SHP77 (cell line): ENCODE measurements around the gene GPR108.

Experiments
- DNase-seq, 2 experiments: peaks; one replicate each; lab custom pipeline; 2025; lab: John Stamatoyannopoulos, UW

Gene GPR108

DNA sequence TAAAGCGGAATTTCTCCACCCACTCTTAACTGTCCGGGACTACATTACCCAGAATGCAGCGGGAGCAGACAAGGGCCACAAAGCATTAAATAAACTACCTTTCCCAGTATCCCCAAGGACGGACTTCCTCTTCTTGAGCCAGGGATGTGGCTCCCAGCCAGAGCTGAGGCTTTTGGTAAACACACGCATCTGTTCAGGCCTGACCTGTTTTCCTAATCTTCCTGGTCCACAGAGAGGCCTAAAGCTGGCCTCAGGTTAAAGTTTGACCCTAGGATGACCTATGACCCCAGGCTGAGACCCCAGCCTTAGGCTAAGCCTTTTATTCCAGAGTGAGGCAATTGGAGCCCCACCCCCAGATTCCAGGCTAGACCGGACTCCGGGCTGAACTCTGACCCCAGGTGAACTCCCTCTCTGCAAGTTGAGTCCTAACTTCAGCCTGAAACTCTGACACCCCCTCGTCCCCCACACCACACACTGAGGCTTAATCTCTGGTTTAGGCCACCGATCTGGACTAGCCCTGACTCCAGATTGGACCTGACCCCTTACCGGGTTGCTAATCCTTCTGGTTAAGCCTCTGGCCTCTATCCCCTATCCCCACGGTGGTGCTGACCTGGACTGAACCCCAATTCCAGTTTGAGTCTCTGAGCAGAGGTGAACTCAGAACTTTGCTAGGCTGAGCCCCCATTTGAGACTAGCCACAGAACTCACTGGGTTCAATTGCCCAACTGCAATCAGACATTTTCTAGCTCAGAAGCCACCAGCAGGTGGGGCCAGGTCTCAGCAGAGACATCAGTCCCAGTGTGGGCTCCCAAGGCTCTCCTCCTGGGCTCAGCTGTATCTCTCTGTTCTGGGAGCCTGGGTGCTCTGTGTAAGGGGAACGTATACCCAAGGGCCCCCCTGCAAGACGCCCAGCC is 750 bp upstream of the GPR108 start:
- peak; percentile 85 to 100 for DNase-seq

DNA sequence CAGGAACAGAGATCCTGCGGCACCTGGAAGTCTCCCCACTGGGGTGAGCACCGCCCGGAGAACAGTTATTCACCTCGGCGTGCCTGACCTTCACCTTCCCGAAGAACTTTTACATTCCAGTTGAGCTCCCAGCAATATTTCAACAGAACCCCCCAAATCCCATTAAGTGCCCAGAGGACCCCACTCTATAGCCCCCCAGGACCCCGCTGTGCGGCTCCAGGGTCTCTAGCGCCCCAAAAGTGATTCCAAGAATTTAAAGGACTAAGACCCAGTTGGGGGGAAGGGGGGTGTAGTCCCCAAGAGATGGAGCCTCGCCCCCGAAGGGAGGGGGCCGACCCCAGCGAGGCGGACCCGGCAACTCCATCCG is 480 bp downstream of the GPR108 start:
- DNase-seq = no peak

DNA sequence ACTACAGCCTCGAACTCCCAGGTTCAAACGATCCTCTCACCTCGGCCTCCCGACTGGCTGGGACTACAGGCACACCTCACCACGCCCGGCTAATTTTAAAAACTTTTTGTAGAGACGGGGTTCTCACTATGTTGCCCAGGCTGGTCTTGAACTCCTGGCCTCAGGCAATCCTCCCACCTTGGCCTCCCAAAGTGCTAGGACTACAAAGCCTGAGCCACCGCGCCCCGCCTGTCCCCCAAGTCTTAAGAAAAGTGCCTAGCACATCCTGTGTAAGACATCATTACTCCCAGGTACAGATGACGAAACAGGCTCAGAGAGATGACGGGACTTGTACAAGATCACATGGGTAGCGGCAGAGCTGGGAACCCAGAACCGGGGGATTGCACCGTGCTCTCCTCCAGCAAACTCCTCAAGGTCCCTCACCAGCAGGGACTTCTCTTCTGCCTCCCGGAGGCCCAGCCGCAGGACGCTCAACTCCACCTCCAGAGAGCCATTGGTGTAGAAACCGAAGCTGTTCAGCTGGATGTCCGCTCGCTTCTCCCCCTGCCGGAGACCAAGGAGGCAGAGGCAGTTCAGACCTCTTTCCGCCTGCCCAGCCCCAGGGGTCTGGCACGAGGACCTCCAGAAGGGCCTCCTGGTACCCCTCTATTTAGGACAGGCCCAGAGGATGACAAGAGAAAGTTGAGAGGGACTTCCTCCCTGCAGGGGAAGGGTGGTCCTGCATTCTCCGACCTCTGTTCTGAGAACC is 1.0 kb downstream of the GPR108 start:
- peak; percentile 60 to 82 for DNase-seq

DNA sequence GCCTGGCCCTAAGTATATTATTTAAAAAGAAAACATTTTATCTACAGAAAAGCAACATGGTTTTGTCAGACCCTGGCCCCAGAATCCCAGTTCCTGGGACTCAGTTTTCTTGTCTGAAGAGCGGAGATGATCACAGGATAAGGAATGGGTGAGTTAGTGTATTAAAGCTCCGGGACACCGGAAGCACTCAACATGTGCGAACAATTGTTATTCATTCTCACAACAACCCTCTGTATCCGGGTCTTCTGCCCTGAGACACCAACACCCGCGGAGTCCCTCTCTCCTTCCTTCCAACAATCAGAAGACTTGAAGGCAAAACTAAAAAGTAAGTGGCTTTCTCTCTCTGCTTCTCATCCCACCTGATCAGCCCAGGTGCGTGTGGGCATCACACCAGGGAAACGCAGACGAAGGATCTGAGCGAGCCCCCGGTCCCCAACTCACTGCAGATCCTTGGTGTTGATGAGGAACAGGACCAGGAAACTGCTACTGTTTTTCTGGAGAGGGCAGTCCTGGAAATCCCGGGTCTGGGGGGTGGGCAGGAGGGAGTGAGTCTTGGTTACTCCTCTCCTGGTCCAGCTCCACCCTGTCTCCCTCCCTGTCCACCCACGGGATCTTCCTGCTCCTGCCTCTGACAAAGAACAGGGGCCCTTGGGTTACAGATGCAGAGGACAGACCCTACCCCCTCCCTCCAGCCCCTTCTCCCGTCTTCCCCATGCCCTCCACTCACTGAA is 2.0 kb downstream of the GPR108 start:
- DNase-seq = peak in 1 of 2 experiments; percentile 25

DNA sequence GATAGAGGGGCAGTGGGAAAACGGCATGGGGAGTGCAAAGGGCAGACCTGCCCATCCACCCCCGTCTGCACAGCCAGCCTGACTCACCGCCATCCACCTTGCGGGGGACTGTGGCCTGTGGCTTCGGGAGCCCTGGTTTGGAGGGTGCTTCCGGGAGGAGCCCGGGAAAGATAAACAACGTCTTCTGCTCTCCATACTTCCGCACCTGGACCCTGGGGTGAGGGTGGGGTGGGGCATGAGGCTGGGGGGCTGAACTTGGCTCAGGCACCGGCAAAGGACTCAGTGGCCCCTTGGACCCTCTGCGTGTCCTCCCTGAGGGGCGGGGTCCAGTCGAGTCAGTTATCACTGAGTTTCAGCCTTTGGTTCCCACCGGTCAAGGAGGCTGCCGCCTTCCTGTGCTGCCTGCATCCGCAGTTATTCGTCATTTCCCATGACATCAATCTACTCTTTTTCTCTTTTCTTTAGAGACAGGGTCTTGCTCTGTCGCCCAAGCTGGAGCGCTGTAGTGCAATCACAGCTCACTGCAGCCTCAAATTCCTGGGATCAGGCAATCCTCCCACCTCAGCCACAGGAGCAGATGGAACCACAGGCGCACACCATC is 3.2 kb downstream of the GPR108 start:
- DNase-seq = no peak

DNA sequence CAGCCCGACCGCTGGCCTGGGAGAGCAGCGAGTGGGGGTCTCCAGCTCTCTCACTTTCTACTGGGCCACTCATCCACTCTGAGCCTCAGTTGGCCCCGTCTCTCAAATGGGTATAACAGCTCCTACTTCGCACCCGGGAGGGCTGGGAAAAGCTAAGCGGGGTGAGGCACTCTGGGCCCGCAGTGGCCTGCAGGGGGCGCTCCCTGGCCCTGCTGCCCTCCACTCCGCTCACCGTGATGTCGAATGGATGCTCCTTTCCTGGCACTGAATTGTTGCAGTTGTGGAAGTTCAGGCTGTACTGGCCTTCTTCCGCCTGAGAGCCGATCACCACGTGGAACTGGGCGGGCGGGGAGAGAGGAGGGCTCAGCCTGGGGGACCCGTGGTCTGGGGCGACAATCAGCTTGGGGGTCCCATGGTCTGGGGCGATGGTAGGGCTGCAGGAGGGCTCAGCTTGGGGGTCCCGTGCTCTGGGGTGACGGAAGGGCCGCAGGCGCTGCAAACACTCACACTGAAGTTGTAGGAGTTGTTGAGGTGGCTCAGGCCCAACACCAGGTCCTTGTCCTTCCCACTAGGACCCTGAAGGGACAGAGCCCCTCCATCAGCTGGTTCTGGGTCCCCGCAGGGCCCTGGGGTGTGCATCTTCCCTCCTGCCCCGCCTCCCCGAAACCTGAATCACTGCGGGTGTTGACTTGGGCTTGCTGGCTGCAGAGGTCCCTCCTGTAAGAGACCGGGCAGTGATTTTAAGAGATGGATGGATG is 3.9 kb downstream of the GPR108 start:
- DNase-seq = no peak

DNA sequence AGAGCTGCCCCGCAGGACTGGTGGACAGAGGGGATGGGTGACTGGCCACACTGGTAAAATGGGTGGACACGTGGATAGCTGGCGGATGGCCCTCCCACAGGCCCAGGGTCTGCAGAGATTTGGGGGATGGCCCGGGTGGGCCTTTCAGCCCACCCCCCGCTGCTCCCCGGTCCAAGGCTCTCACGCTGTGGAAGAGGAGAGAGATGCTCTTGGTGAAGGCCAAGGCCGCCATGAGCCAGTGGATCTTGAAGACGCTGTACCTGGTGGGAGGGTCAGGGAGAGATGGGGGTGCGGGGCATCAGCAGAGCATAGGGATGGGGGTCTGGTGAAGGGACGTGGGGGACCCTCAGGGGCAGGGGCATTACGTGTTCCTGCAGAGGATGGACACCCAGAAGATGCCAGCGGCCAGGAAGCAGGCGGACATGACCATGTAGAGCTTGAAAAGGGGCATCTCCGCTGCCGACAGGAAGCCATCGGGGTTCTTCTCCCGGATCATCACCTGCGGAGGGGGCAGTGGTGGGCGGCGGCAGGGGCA is 4.5 kb downstream of the GPR108 start:
- no peak for DNase-seq

DNA sequence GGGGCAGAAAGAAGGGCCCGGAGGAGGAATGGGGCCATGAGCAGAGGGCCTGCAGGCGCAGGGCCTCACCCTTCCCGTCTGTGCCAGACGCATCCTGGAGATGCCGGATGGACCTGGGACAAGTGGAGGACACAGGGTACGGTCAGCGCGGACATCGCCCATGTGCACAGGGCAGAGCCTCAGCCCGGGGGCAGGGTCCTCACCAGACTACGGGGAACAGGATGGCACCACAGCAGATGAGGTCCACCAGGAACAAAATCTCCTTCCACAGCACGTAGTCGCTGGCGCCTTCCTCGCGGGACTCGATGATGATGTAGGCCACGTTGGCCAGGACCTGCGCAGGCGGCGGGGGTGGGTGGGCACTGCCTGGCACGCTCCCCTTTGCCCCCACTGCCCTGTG is 5.6 kb downstream of the GPR108 start:
- no peak for DNase-seq

DNA sequence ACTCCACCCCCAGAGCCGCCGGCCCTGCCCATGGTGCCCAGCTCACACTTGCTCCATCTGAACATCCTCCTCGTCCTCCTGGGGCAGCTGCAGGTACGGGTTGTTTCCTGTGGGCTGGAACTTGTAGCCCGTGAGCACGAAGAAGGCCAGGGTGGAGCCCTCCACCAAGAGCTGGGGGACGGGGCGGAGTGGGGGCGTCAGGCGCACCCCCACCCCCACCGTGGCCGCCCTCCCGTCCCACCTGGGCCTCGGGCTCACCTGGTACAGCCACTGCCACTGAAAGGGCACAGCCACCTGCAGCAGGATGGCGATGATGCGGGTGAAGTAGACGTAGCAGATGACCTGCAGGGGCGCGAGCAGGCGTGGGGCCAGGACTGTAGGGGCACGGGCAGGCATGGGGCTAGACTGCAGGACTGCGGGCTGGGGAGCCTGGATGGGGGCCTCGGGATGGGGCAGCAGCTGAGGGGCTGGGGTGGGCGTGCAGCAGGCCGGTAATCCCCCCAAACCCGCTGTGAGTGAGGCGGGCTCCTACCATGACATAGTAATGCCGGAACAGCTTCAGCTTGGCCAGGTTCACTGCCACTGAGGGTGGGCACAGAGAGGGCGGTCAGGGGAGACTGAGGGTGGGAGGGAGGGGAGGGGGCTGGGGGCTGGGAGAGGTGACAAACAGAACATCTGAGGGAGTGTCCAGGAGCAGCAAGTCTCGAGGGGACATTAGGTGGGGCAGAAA is 6.3 kb downstream of the GPR108 start:
- DNase-seq = no peak

DNA sequence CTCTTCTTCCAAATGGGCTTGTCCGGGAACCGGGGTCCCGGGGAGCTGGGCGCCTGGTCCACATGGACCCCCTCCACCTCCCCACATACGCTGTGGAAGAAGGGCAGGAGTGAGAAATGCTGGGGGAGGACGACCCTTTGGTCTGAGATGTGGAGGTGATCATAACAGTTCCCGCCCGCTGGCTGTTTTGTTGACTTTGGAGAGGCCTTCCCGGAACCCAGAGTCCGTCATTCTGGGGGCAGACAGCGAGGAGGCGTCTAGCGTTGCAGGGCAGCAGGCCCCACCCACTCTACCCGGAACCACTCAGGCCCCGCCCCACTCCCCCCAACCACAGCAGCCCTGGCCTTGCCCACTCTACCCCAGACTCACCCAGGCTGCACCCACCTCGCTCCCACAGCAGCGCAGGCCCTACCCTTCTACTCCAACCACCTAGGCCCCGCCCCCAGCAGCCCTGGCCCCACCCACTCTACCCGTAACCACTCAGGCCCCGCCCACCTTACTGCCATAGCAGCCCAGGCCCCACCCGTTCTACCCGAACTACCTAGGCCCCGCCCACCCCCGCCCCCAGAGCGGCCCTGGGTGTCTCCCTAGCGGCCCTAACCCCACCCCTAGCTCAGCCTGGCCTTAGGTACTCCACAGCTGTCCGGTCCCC is 7.1 kb downstream of the GPR108 start:
- DNase-seq = peak; percentile 79 to 93

DNA sequence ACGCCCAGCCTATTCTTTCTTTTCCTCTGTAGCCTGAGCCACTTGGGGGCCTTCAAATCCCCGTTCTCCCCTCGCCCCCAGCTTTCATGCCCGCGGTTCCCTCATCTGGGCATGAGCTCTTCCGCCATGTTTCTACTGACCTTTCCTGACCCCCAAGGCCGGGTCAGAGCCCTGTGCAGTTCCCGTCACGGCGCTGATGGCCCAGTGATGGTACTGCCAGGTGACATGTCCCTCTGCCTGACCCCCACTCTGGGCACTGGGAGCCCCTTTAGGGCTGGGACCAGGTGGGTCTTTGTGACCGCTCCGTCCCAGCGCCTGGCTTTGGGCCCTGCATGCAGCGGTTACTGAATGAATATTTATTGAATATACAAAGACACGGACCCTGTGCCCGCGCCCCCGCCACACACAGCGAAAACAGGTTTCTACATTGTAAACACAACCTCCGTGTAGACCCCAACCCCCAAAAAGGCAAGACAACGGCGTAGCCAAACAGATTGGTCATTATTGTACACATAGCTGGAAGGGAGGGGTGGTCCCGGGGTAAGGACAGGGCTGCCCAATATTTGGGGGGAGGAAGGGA is 7.7 kb downstream of the GPR108 start:
- no peak for DNase-seq

DNA sequence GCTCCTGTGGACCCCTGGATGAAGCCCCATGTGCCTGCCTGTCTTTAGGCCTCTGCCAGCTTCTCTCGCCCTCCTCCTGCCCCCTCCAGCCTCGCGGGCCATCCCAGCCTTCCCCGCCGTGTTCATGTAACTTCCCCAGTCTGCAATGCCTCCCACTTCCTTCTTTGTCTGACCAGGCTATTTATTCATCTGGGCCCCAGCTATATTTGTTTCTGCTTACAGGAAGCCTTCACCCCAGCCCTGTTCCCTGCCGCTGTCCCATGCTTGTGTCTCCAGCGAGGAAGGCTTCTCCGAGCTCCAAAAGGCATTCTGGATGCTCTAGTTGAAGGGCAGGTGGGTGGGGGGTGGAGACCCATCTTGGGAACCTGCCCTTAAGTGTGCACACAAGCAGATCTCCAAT is 9.0 kb downstream of the GPR108 start:
- DNase-seq = no peak

DNA sequence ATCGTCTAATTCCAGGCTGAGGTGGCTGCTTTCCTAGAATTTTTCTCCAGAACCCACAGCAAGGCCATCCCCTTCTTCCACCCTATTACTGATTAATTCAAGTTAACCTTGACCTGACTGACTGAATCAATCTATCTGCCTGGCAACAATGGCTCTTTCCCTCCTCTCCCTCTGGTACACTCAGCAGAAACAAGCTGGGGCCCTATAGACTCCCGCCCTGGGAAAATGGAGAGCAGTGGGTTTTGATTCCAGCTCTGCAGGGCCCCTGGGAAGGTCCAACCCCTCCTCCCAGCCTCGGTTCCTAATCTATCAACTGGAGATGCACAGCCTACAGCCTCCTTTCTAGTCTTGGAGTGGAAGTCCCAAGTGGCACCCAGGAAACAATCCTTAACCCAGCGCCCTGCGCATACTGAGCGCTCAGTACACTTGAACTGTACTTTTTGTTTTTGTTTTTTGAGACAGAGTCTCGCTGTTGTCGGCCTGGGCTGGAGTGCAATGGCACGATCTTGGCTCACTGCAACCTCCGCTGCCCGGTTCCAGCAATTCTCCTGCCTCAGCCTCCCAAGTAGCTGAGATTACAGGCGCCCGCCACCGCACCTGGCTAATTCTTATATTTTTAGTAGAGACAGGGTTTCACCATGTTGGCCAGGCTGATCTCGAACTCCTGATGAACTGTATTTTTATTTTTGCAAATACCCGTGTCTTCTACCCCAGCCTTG is 11.7 kb downstream of the GPR108 start:
- no peak for DNase-seq

DNA sequence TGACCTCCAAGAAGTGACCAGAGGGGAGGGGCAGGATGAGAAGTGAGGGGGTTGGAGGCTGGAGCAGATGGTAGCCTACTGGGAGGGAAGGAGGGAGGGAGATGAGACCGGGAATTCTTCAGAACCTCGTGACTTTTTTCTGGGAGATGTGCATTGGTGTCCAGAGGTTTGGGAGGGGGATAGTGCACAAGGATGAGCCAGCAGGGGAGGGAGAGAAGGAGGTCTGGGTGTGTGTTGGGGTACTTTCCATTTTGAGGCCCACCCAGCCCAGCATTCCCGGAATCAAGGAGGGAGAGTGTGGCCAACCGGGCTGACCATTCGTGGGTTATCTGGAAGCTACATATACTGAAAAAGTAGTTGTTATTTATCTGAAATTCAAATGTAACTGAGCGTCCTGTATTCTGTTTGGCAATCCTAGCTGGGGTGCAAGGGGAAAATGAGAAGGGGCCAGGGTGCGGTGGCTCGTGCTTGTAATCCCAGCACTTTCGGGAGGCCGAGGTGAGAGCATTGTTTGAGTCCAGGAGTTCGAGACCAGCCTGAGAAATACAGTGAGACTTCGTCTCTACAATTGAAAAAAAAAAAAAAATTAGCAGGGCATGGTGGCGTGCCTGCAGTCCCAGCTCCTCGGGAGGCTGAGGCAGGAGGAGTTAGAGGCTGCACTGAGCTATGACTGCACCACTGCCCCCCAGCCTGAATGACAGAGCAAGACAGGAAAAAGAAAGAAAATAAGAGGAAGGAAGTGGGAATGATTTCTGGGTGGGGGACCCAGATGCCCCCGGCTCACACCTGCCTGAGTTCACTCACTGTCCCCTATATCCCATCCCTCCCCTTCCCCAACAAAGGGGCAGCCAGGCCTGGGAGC is 12.5 kb downstream of the GPR108 start:
- no peak for DNase-seq

DNA sequence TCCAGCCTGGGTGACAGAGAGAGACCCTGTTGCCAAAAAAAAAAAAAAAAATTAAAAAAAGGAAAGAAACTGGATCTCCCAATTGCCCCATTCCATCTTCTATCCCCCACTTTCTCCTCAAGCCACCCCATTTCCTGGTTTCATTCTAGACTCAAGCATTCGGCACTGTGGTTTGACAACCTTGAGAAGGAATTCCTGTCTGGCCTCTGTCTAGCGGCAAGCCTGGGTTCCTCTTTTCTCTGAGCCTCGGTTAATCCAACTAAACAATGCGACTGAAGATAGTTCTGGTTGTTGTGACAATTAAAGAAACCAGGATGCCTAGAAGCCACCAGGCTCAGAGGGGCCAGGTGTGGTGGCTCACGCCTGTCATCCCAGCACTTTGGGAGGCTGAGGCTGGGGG is 13.6 kb downstream of the GPR108 start:
- DNase-seq = no peak

DNA sequence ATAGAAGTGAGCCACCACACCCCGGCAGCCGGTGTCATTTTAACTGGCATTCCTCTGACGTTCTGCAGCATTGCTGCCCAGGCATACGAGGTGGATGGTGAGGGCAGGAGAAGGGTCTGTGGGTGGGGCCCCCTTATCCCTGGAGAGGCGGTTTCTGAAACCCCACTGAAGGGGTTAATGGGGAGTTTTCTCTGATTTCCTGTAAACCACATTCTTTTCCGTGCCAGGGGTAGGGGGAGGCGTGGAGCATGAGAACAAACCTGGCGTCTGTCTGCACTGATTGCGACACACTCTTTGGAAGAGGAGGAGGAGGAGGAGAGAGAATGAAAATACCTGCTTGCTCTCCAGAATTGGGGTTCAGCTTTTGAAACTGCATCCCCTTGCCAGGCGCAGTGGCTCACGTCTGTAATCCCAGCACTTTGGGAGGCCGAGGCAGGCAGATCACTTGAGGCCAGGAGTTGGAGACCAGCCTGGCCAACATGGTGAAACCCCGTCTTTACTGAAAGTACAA is 14.2 kb downstream of the GPR108 start:
- no peak for DNase-seq

DNA sequence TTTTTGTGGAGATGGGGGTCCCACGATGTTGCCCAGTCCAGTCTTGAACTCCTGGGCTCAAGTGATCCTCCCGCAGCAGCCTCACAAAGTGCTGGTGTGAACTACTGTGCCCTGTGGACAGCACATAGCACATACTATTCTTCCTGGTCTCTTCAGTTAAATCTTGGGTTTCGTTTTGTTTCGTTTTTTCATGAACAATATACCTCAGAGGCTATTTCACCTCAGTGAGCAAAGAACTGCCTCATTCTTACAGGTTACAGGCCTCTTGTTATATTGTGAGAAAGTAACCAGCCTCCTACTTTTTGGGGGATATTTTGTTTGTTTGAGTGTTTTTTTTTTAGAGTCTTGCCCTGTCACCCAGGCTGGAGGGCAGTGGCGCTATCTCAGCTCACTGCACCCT is 15.6 kb downstream of the GPR108 start:
- DNase-seq = no peak

DNA sequence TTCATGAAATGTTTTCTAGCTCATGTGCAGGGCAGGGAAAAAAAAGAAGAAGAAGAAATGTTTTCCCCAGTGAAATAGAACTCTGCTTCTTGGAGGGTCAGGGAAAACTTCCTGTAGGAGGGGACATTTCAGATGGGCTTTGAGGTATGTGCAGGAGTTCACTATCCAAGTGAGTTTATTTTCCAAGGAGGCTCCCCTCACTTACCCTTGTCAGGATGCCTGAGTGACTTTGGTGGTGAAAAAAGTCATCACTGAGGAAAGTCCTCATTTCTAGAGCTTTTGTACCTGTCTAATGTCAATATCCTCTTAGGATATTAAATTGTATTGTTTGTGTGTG is 16.3 kb downstream of the GPR108 start:
- DNase-seq = no peak
